ENCODE measurements around the gene TAF3.

Gene TAF3

DNA sequence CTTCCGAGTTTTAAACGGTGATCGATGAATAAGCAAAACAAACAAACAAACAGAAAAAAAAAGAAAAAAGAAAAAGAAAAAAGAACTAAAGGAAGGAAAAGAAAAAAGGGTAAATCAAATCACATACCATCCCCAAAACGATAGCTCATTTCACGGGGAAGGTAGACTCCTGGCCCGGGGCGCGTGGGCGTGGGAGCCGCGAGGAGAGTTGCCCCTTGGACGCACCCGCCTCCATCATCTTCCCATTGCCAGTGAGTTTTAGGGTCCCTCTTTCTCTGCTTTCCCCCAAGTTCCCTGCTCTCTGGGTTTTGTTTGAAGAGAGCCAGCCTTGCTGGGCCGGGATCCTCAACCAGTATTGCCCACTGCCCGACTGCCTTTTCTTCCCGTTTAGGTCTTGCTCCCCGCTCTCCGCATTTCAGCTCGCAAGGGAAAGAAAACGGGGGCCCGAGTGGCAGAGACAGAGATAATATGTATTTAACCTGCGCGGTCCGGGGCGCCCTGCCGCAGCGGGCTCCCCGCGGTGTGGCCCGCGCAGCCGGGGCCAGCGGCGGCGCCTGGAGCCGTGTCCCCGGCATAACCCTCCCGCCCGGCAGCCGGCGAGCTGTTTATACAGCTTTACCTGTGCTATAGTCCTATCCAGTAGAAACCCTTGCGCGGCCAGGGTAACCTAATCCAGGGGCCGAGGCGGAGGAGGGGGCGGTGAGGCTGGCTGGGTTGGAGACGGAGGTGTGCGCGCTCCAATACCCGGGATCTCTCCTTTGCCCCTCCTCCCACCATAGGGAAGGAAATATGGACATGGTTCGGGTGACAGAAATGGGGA lies 230.9 kb downstream of the TAF3 start:
- peak overlapping the region; percentile 87 for H3K27ac ChIP-seq (ENCODE audit: low read depth, low read length)
- WGBS (ENCODE audit: extremely low coverage, insufficient coverage, low lambda C conversion rate): no CpG with 5 or more reads among the region's 51 CpGs
- H3K4me1 ChIP-seq (ENCODE audit: control insufficient read depth, low read depth, low read length): peaks cover 15% of the 10 kb centered on the region
- peak overlapping the region; percentile 99 for H3K4ac ChIP-seq (ENCODE audit: low read depth, low read length)
- H3K79me2 ChIP-seq (ENCODE audit: control insufficient read depth, insufficient read depth, low read length): no peaks in the 10 kb centered on the region
- H3K4me3 ChIP-seq (ENCODE audit: low read length): peak overlapping the region; percentile 44
- peak overlapping the region; percentile 73 for H3K4me2 ChIP-seq (ENCODE audit: low read length)
- H2AK5ac ChIP-seq (ENCODE audit: low read length): no peak overlapping the region
- peak overlapping the region; percentile 97 for H3K56ac ChIP-seq (ENCODE audit: low read length)
- no peak overlapping the region for H4K5ac ChIP-seq (ENCODE audit: low read length)
- H2BK5ac ChIP-seq (ENCODE audit: low read length): no peak overlapping the region
- peak overlapping the region; percentile 80 for H2BK15ac ChIP-seq (replicated peaks; ENCODE audit: low read depth)
- H3K18ac ChIP-seq (ENCODE audit: low read length): peak overlapping the region; percentile 99
- no peaks in the 10 kb centered on the region for H3K36me3 ChIP-seq (ENCODE audit: control insufficient read depth, insufficient read depth, low read length)
- no peak overlapping the region for H4K8ac ChIP-seq (ENCODE audit: low read depth, low read length)
- peak; percentile 86 for DNase-seq
- no peak overlapping the region for H2BK120ac ChIP-seq (ENCODE audit: low read depth, low read length)
- no peaks in the 10 kb centered on the region for H3K79me1 ChIP-seq (ENCODE audit: low read length)
- peaks cover 2% of the 10 kb centered on the region for H3K27me3 ChIP-seq (ENCODE audit: insufficient read depth, low read length, poor library complexity)
- peak overlapping the region; percentile 72 for H3K23ac ChIP-seq (ENCODE audit: low read length)
- peak overlapping the region; percentile 90 for H3K9ac ChIP-seq (ENCODE audit: low read length)

GRCh38 chr10:8049865-8050555 lies 231.7 kb downstream of the TAF3 start:
- H2BK120ac ChIP-seq (ENCODE audit: low read depth, low read length): peak overlapping the region; percentile 75
- H3K4ac ChIP-seq (ENCODE audit: low read depth, low read length): peak overlapping the region; percentile 99
- no peaks in the 10 kb centered on the region for H3K36me3 ChIP-seq (ENCODE audit: control insufficient read depth, insufficient read depth, low read length)
- peak overlapping the region; percentile 80 for H2BK15ac ChIP-seq (replicated peaks; ENCODE audit: low read depth)
- peaks cover 2% of the 10 kb centered on the region for H3K27me3 ChIP-seq (ENCODE audit: insufficient read depth, low read length, poor library complexity)
- H3K79me1 ChIP-seq (ENCODE audit: low read length): no peaks in the 10 kb centered on the region
- peaks cover 2% of the 10 kb centered on the region for H3K79me2 ChIP-seq (ENCODE audit: control insufficient read depth, insufficient read depth, low read length)
- peak overlapping the region; percentile 99 for H3K18ac ChIP-seq (ENCODE audit: low read length)
- peak overlapping the region; percentile 87 for H3K27ac ChIP-seq (ENCODE audit: low read depth, low read length)
- H3K23ac ChIP-seq (ENCODE audit: low read length): peak overlapping the region; percentile 38
- no peak overlapping the region for H4K5ac ChIP-seq (ENCODE audit: low read length)
- no CpG with 5 or more reads among the region's 68 CpGs for WGBS (ENCODE audit: extremely low coverage, insufficient coverage, low lambda C conversion rate)
- H3K4me2 ChIP-seq (ENCODE audit: low read length): peak overlapping the region; percentile 73
- peak overlapping the region; percentile 44 for H3K4me3 ChIP-seq (ENCODE audit: low read length)
- no peak overlapping the region for H2AK5ac ChIP-seq (ENCODE audit: low read length)
- H4K8ac ChIP-seq (ENCODE audit: low read depth, low read length): peak overlapping the region; percentile 83
- H3K56ac ChIP-seq (ENCODE audit: low read length): peak overlapping the region; percentile 97
- peak overlapping the region; percentile 90 for H3K9ac ChIP-seq (ENCODE audit: low read length)
- DNase-seq: peak; percentile 90
- H2BK5ac ChIP-seq (ENCODE audit: low read length): peak overlapping the region; percentile 85
- H3K4me1 ChIP-seq (ENCODE audit: control insufficient read depth, low read depth, low read length): peaks cover 11% of the 10 kb centered on the region

GRCh38 chr10:8050556-8051108 lies 232.3 kb downstream of the TAF3 start:
- H2AK5ac ChIP-seq (ENCODE audit: low read length): no peak overlapping the region
- H3K79me1 ChIP-seq (ENCODE audit: low read length): no peaks in the 10 kb centered on the region
- H2BK120ac ChIP-seq (ENCODE audit: low read depth, low read length): peak overlapping the region; percentile 75
- H3K9ac ChIP-seq (ENCODE audit: low read length): peak overlapping the region; percentile 90
- peak; percentile 89 for DNase-seq
- H2BK15ac ChIP-seq (replicated peaks; ENCODE audit: low read depth): peak overlapping the region; percentile 37
- peak overlapping the region; percentile 44 for H3K4me3 ChIP-seq (ENCODE audit: low read length)
- peak overlapping the region; percentile 16 for H4K8ac ChIP-seq (ENCODE audit: low read depth, low read length)
- H3K79me2 ChIP-seq (ENCODE audit: control insufficient read depth, insufficient read depth, low read length): peaks cover 9% of the 10 kb centered on the region
- peak overlapping the region; percentile 73 for H3K4me2 ChIP-seq (ENCODE audit: low read length)
- H3K4me1 ChIP-seq (ENCODE audit: control insufficient read depth, low read depth, low read length): peaks cover 10% of the 10 kb centered on the region
- H3K4ac ChIP-seq (ENCODE audit: low read depth, low read length): peak overlapping the region; percentile 99
- no peak overlapping the region for H4K5ac ChIP-seq (ENCODE audit: low read length)
- H3K27me3 ChIP-seq (ENCODE audit: insufficient read depth, low read length, poor library complexity): peaks cover 2% of the 10 kb centered on the region
- no peak overlapping the region for H3K23ac ChIP-seq (ENCODE audit: low read length)
- no CpG with 5 or more reads among the region's 60 CpGs for WGBS (ENCODE audit: extremely low coverage, insufficient coverage, low lambda C conversion rate)
- peak overlapping the region; percentile 87 for H3K27ac ChIP-seq (ENCODE audit: low read depth, low read length)
- peak overlapping the region; percentile 99 for H3K18ac ChIP-seq (ENCODE audit: low read length)
- no peaks in the 10 kb centered on the region for H3K36me3 ChIP-seq (ENCODE audit: control insufficient read depth, insufficient read depth, low read length)
- peak overlapping the region; percentile 85 for H2BK5ac ChIP-seq (ENCODE audit: low read length)
- peak overlapping the region; percentile 97 for H3K56ac ChIP-seq (ENCODE audit: low read length)

- Histone ChIP-seq H3K9ac (ENCODE audit: low read length) (peak overlapping the region; percentile 90), H3K56ac (ENCODE audit: low read length) (peak overlapping the region; percentile 97), H3K79me2 (ENCODE audit: control insufficient read depth, insufficient read depth, low read length) (peaks cover 15% of the 10 kb centered on the region), H3K18ac (ENCODE audit: low read length) (peak overlapping the region; percentile 99), H4K8ac (ENCODE audit: low read depth, low read length) (no peak overlapping the region), H3K27ac (ENCODE audit: low read depth, low read length) (peak overlapping the region; percentile 50), H3K4ac (ENCODE audit: low read depth, low read length) (peak overlapping the region; percentile 99), H3K36me3 (ENCODE audit: control insufficient read depth, insufficient read depth, low read length) (no peaks in the 10 kb centered on the region), H2BK120ac (ENCODE audit: low read depth, low read length) (peak overlapping the region; percentile 75), H2BK15ac (replicated peaks; ENCODE audit: low read depth) (peak overlapping the region; percentile 60), H3K27me3 (ENCODE audit: insufficient read depth, low read length, poor library complexity) (peaks cover 2% of the 10 kb centered on the region), H3K79me1 (ENCODE audit: low read length) (no peaks in the 10 kb centered on the region), H2AK5ac (ENCODE audit: low read length) (no peak overlapping the region), H4K5ac (ENCODE audit: low read length) (no peak overlapping the region), H3K4me1 (ENCODE audit: control insufficient read depth, low read depth, low read length) (peaks cover 9% of the 10 kb centered on the region), H3K23ac (ENCODE audit: low read length) (no peak overlapping the region), H3K4me2 (ENCODE audit: low read length) (peak overlapping the region; percentile 63), H2BK5ac (ENCODE audit: low read length) (peak overlapping the region; percentile 92), H3K4me3 (ENCODE audit: low read length) (peak overlapping the region; percentile 59)
- no CpG with 5 or more reads among the region's 52 CpGs for WGBS (ENCODE audit: extremely low coverage, insufficient coverage, low lambda C conversion rate)
- DNase-seq: peak; percentile 87
Measured at GRCh38 chr10:8051109-8051821, 233.0 kb downstream of the TAF3 start.

DNA sequence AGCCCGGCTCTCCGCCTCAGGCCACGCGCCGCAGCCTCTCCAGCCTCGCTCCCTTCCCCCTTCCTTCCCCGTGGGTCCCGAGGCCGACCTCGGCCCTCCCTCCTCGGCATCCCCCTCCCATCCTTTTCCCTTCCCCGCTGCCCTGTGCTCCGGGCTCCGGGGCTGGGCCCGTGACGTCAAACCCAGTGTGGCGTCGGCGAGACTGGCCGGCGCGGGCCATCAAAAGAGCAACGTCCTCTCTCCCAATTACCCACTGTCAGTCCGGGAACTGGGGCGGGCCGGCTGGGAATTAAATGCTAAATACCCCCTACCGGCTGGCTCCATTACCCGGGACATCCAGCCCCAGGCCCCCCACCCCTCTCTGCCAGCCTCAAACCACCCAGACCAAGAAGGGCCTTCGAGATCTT lies 233.5 kb downstream of the TAF3 start:
- H2BK5ac ChIP-seq (ENCODE audit: low read length): no peak overlapping the region
- H3K27ac ChIP-seq (ENCODE audit: low read depth, low read length): peak overlapping the region; percentile 50
- H3K4ac ChIP-seq (ENCODE audit: low read depth, low read length): peak overlapping the region; percentile 99
- H3K4me1 ChIP-seq (ENCODE audit: control insufficient read depth, low read depth, low read length): peaks cover 6% of the 10 kb centered on the region
- H3K79me1 ChIP-seq (ENCODE audit: low read length): no peaks in the 10 kb centered on the region
- peak; percentile 96 for DNase-seq
- H3K36me3 ChIP-seq (ENCODE audit: control insufficient read depth, insufficient read depth, low read length): no peaks in the 10 kb centered on the region
- H3K4me3 ChIP-seq (ENCODE audit: low read length): peak overlapping the region; percentile 59
- H3K9ac ChIP-seq (ENCODE audit: low read length): peak overlapping the region; percentile 90
- H3K23ac ChIP-seq (ENCODE audit: low read length): no peak overlapping the region
- H4K5ac ChIP-seq (ENCODE audit: low read length): no peak overlapping the region
- no peak overlapping the region for H4K8ac ChIP-seq (ENCODE audit: low read depth, low read length)
- peak overlapping the region; percentile 94 for H3K4me2 ChIP-seq (ENCODE audit: low read length)
- peak overlapping the region; percentile 97 for H3K56ac ChIP-seq (ENCODE audit: low read length)
- H3K18ac ChIP-seq (ENCODE audit: low read length): peak overlapping the region; percentile 99
- peak overlapping the region; percentile 60 for H2BK15ac ChIP-seq (replicated peaks; ENCODE audit: low read depth)
- WGBS (ENCODE audit: extremely low coverage, insufficient coverage, low lambda C conversion rate): no CpG with 5 or more reads among the region's 29 CpGs
- peaks cover 2% of the 10 kb centered on the region for H3K27me3 ChIP-seq (ENCODE audit: insufficient read depth, low read length, poor library complexity)
- peaks cover 21% of the 10 kb centered on the region for H3K79me2 ChIP-seq (ENCODE audit: control insufficient read depth, insufficient read depth, low read length)
- peak overlapping the region; percentile 75 for H2BK120ac ChIP-seq (ENCODE audit: low read depth, low read length)
- no peak overlapping the region for H2AK5ac ChIP-seq (ENCODE audit: low read length)
